ENCODE results near the gene ACAD10.

GRCh38 chr12:111791507-111791906, 105.7 kb downstream of the ACAD10 start:
- TF ChIP-seq RAD21 (IDR thresholded peaks at IDR 0.05; ENCODE audit: low read depth) = no peak
- no peak for TF ChIP-seq CEBPB (IDR thresholded peaks at IDR 0.05)
- TF ChIP-seq REST (IDR thresholded peaks at IDR 0.05; ENCODE audit: low read depth) = no peak
- no peak for TF ChIP-seq YY1 (IDR thresholded peaks at IDR 0.05; ENCODE audit: low read depth)
- no peak for TF ChIP-seq CREB1 (IDR thresholded peaks at IDR 0.05; ENCODE audit: low read depth)
- TF ChIP-seq EP300 (IDR thresholded peaks at IDR 0.05; ENCODE audit: borderline replicate concordance) = no peak
- no peak for TF ChIP-seq ZBTB7A (IDR thresholded peaks at IDR 0.05; ENCODE audit: low read depth)
- no peak for TF ChIP-seq TAF1 (IDR thresholded peaks at IDR 0.05; ENCODE audit: low read depth)
- no peak for TF ChIP-seq MAX (IDR thresholded peaks at IDR 0.05)
- TF ChIP-seq TCF12 (IDR thresholded peaks at IDR 0.05; ENCODE audit: low read depth) = no peak
- TF ChIP-seq FOXM1 (IDR thresholded peaks at IDR 0.05; ENCODE audit: borderline replicate concordance, low read depth) = no peak
- TF ChIP-seq EGR1 (IDR thresholded peaks at IDR 0.05) = no peak
- TF ChIP-seq TEAD4 (IDR thresholded peaks at IDR 0.05) = no peak
- no peak for TF ChIP-seq USF1 (IDR thresholded peaks at IDR 0.05)
